CD14-positive monocyte (primary cell): ENCODE measurements around the gene PLCB1. TPM values are rescaled to one million over a fixed set of nuclear protein-coding genes. Genes with fewer than 3 reads are reported as not detected.

Experiments
- DNase-seq, 3 donors: peaks; one replicate each; pipeline ENCODE4 v3.0.0-alpha.2; 2011 to 2022
- H2AFZ ChIP-seq: 2 replicates; pipeline ENCODE4 v1.6.0; 2012; ENCODE audit warnings: mild to moderate bottlenecking, low read depth, low read length, inconsistent platforms; ENCODE audit not compliant: insufficient read depth, poor library complexity, severe bottlenecking
- H3K27ac ChIP-seq, 2 donors: 1 replicate in 1 of 2; 2 replicates in 1 of 2; pipeline ENCODE4 v1.5.1; 2012 to 2013; ENCODE audit warnings: low read length in 2 of 2, control low read depth in 1 of 2, inconsistent platforms in 1 of 2, low read depth in 1 of 2, mild to moderate bottlenecking in 1 of 2
- H3K27me3 ChIP-seq, 2 donors: one replicate each; pipeline versions ENCODE4 v1.6.0 to v1.6.1; 2011 to 2013; ENCODE audit warnings: low read length in 2 of 2; ENCODE audit not compliant: control insufficient read depth in 2 of 2, insufficient read depth in 2 of 2
- H3K36me3 ChIP-seq, 2 donors: replicated peaks in 1 of 2; 1 replicate in 1 of 2; 2 replicates in 1 of 2; pipeline versions ENCODE4 v1.5.1 to v1.6.1; 2012 to 2013; ENCODE audit warnings: low read length in 2 of 2, control low read depth in 1 of 2, inconsistent platforms in 1 of 2, mild to moderate bottlenecking in 1 of 2; ENCODE audit not compliant: insufficient read depth in 2 of 2, control insufficient read depth in 1 of 2
- H3K4me1 ChIP-seq, 2 donors: 1 replicate in 1 of 2; 2 replicates in 1 of 2; pipeline versions ENCODE4 v1.5.1 to v1.6.1; 2012 to 2013; ENCODE audit warnings: low read length in 2 of 2, control low read depth in 1 of 2, inconsistent platforms in 1 of 2, mild to moderate bottlenecking in 1 of 2, moderate library complexity in 1 of 2; ENCODE audit not compliant: insufficient read depth in 2 of 2, control insufficient read depth in 1 of 2
- H3K4me2 ChIP-seq: replicated peaks from 2 replicates; pipeline ENCODE3; 2012; ENCODE audit warnings: low read length, moderate library complexity, mild to moderate bottlenecking; ENCODE audit not compliant: poor library complexity, severe bottlenecking; ENCODE audit errors: extremely low read depth
- H3K4me3 ChIP-seq, 3 experiments: fragments of 200-600 bp in 1 of 3; sonication (generic) in 1 of 3; replicated peaks in 1 of 3; 1 replicate in 2 of 3; 2 replicates in 1 of 3; pipeline ENCODE4 v1.5.1; 2011 to 2013; ENCODE audit warnings: low read length in 3 of 3, mild to moderate bottlenecking in 3 of 3, control low read depth in 2 of 3, low read depth in 2 of 3, inconsistent platforms in 1 of 3, moderate library complexity in 1 of 3
- H3K79me2 ChIP-seq: 2 replicates; pipeline ENCODE4 v1.6.0; 2012; ENCODE audit warnings: mild to moderate bottlenecking, control low read depth, inconsistent platforms, low read length, moderate library complexity; ENCODE audit not compliant: insufficient read depth
- H3K9ac ChIP-seq: 2 replicates; pipeline ENCODE4 v1.6.0; 2017; ENCODE audit warnings: low read length, mild to moderate bottlenecking; ENCODE audit not compliant: insufficient read depth, poor library complexity, severe bottlenecking
- H3K9me3 ChIP-seq, 2 donors: replicated peaks in 1 of 2; 1 replicate in 1 of 2; 2 replicates in 1 of 2; pipeline versions ENCODE4 v1.5.1 to v1.6.1; 2012 to 2013; ENCODE audit warnings: low read length in 2 of 2, control low read depth in 1 of 2; ENCODE audit not compliant: control insufficient read depth in 1 of 2, insufficient read depth in 1 of 2
- H4K20me1 ChIP-seq: 2 replicates; pipeline ENCODE4 v1.6.0; 2012; ENCODE audit warnings: mild to moderate bottlenecking, low read length, control low read depth, moderate library complexity; ENCODE audit not compliant: insufficient read depth
- H3K27ac Mint-ChIP-seq, 7 donors: one replicate each; pipeline ENCODE4 v1.8.0; 2020; ENCODE audit warnings: mild to moderate bottlenecking in 7 of 7, mixed read lengths in 7 of 7, moderate library complexity in 6 of 7, inconsistent platforms in 2 of 7
- H3K27me3 Mint-ChIP-seq, 3 donors: one replicate each; pipeline ENCODE4 v1.8.0; 2021 to 2022; ENCODE audit warnings: low read depth in 3 of 3, mild to moderate bottlenecking in 3 of 3, mixed read lengths in 3 of 3, moderate library complexity in 3 of 3, inconsistent platforms in 1 of 3
- H3K36me3 Mint-ChIP-seq, 2 donors: one replicate each; pipeline ENCODE4 v1.8.0; 2020; ENCODE audit warnings: mixed read lengths in 2 of 2, inconsistent platforms in 1 of 2, mild to moderate bottlenecking in 1 of 2
- H3K4me1 Mint-ChIP-seq: one replicate; pipeline ENCODE4 v1.8.0; 2020; ENCODE audit warnings: mild to moderate bottlenecking, mixed read lengths
- H3K4me3 Mint-ChIP-seq, 2 donors: one replicate each; pipeline ENCODE4 v1.8.0; 2020; ENCODE audit warnings: mild to moderate bottlenecking in 2 of 2, mixed read lengths in 2 of 2, moderate library complexity in 1 of 2
- H3K9me3 Mint-ChIP-seq, 7 donors: one replicate each; pipeline ENCODE4 v1.8.0; 2020 to 2022; ENCODE audit warnings: mixed read lengths in 7 of 7, mild to moderate bottlenecking in 6 of 7, moderate library complexity in 6 of 7, inconsistent platforms in 2 of 7
- WGBS: methylation state at CpG from one replicate; pipeline ENCODE4 v1.1.5; 2013; ENCODE audit warnings: missing lambda C conversion rate; ENCODE audit not compliant: insufficient coverage; 5-methylcytosine and 5-hydroxymethylcytosine counted together
- intact Hi-C, 2 donors: fragments of 100-400 bp; cut with micrococcal nuclease; formaldehyde crosslinking; loops; one replicate each; pipeline versions ENCODE4 v1.15.0 to v1.15.1; 2023
- polyA plus RNA-seq, 3 donors: library from polyadenylated mRNA; depleted of rRNA in 1 of 3; unstranded in 2 of 3; stranded (reverse) in 1 of 3; fragments of 300-500 nt in 2 of 3; fragments of >200 nt in 1 of 3; fragmentation: Illumina TruSeq in 2 of 3; gene quantifications; 1 replicate in 2 of 3; 2 replicates in 1 of 3; pipeline ENCODE4 v1.2.3, GENCODE V29; 2012 to 2021
- TF ChIP-seq, protein P1 (sequence below): fragments of 200-600 bp; IDR thresholded peaks from one replicate; pipeline ENCODE4 v1.8.0; 2022; ENCODE audit warnings: antibody characterized with exemption, mild to moderate bottlenecking

Gene PLCB1
- polyA plus RNA-seq, 3 donors = 8.6 to 16.4 (median 13.2) TPM

GRCh38 chr20:8402798-8403197, 270.7 kb downstream of the PLCB1 start:
- H3K4me1 ChIP-seq = peaks cover 27 to 63% of the 10 kb centered on the region in 2 donors
- intact Hi-C loops = no loop called here
- H3K27me3 ChIP-seq = no peaks in the 10 kb centered on the region
- Mint-ChIP-seq H3K4me3 (no peak overlapping the region), H3K36me3 (peaks cover 4 to 9% of the 10 kb centered on the region in 2 donors), H3K4me1 (peaks cover 52% of the 10 kb centered on the region), H3K27me3 (no peaks in the 10 kb centered on the region), H3K27ac (peak overlapping the region in 1 of 7 donors; percentile 18), H3K9me3 (peaks cover 4 to 15% (median 8%) of the 10 kb centered on the region in 7 donors)
- H4K20me1 ChIP-seq = no peaks in the 10 kb centered on the region
- no peak overlapping the region for H3K4me2 ChIP-seq
- H3K4me3 ChIP-seq = no peak overlapping the region
- no peak for DNase-seq
- no peak overlapping the region for H2AFZ ChIP-seq
- TF ChIP-seq, protein P1, sequence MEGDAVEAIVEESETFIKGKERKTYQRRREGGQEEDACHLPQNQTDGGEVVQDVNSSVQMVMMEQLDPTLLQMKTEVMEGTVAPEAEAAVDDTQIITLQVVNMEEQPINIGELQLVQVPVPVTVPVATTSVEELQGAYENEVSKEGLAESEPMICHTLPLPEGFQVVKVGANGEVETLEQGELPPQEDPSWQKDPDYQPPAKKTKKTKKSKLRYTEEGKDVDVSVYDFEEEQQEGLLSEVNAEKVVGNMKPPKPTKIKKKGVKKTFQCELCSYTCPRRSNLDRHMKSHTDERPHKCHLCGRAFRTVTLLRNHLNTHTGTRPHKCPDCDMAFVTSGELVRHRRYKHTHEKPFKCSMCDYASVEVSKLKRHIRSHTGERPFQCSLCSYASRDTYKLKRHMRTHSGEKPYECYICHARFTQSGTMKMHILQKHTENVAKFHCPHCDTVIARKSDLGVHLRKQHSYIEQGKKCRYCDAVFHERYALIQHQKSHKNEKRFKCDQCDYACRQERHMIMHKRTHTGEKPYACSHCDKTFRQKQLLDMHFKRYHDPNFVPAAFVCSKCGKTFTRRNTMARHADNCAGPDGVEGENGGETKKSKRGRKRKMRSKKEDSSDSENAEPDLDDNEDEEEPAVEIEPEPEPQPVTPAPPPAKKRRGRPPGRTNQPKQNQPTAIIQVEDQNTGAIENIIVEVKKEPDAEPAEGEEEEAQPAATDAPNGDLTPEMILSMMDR = no peak
- WGBS = 100% methylated on average over 1 of the region's 1 CpG
- peaks cover 4 to 8% of the 10 kb centered on the region in 2 donors for H3K9me3 ChIP-seq
- H3K27ac ChIP-seq = no peak overlapping the region
- H3K79me2 ChIP-seq = peaks cover 24% of the 10 kb centered on the region
- H3K36me3 ChIP-seq = no peaks in the 10 kb centered on the region
- no peak overlapping the region for H3K9ac ChIP-seq

DNA sequence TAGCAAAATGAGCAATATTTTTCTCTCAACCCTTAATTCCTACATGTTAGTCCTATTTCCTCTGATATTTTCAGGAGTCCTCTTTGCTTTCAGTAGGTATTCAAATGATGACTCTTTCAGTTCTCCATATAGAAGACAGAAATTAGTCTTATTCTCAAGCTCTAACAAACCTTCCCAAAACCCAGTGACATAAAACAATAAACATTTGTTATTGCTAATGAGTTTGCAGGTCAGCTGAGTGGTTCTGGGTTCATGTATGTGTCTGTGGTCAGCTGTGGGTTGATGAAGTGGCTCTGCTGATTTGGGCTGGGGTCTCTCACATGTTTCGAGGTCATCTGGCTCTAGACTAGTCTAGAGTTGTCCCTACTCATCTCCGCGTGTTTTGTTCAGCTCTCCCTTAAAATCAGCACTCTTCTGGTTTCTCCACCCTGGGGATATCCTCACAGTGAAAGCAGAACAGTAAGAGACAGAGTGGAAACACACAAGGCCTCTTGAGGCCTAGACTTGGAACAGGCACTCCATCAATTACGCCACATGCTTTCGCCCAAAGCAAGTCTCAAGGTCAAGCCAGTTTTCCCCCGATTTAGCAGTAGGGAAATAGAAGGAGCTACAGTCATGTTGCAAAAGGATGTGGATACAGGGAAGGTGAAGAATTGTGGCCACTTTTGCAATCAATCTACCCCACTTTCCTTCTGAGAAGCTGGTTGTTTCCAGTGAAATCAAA, 273.0 kb downstream of the PLCB1 start:
- H4K20me1 ChIP-seq = no peaks in the 10 kb centered on the region
- TF ChIP-seq, protein P1 = no peak
- Mint-ChIP-seq H3K27ac (peak overlapping the region; percentile 31 to 82 (median 79)), H3K36me3 (peaks cover 4 to 12% of the 10 kb centered on the region in 2 donors), H3K4me3 (no peak overlapping the region), H3K9me3 (peaks cover 4 to 12% (median 7%) of the 10 kb centered on the region in 7 donors), H3K27me3 (no peaks in the 10 kb centered on the region), H3K4me1 (peaks cover 42% of the 10 kb centered on the region)
- peaks cover 4 to 8% of the 10 kb centered on the region in 2 donors for H3K9me3 ChIP-seq
- no peak overlapping the region for H3K4me2 ChIP-seq
- peak overlapping the region; percentile 51 for H2AFZ ChIP-seq
- no peak overlapping the region for H3K4me3 ChIP-seq
- H3K27me3 ChIP-seq = no peaks in the 10 kb centered on the region
- no peaks in the 10 kb centered on the region for H3K36me3 ChIP-seq
- DNase-seq = no peak
- WGBS = 75% methylated on average over 4 of the region's 6 CpGs
- H3K27ac ChIP-seq = peak overlapping the region; percentile 40 to 68
- H3K4me1 ChIP-seq = peaks cover 23 to 43% of the 10 kb centered on the region in 2 donors
- H3K9ac ChIP-seq = no peak overlapping the region
- peaks cover 15% of the 10 kb centered on the region for H3K79me2 ChIP-seq
- intact Hi-C loops = no loop called here
